ENCODE data around the gene AGBL4.

Gene AGBL4

DNA sequence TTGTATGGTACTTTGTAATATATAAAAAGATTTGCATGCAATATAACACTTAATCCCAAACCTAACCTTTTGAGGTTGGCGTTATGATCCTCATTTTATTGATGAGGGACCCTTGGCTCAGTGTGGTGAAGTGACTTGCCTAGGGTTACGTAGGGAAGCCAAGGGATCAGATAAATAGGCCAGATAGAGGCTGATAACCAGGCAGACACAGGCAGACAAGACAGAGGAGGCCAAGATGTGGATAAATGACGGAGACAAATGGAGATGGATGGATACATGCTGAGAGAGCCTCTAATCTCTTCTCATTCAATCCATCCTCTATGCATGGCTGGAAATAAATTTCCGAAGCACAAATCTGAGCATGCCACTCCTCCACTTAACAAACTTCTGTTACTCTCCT is 1414.9 kb downstream of the AGBL4 start:
- no peak overlapping the region for H3K4me3 ChIP-seq (ENCODE audit: low read length)
- TF ChIP-seq, protein P1, sequence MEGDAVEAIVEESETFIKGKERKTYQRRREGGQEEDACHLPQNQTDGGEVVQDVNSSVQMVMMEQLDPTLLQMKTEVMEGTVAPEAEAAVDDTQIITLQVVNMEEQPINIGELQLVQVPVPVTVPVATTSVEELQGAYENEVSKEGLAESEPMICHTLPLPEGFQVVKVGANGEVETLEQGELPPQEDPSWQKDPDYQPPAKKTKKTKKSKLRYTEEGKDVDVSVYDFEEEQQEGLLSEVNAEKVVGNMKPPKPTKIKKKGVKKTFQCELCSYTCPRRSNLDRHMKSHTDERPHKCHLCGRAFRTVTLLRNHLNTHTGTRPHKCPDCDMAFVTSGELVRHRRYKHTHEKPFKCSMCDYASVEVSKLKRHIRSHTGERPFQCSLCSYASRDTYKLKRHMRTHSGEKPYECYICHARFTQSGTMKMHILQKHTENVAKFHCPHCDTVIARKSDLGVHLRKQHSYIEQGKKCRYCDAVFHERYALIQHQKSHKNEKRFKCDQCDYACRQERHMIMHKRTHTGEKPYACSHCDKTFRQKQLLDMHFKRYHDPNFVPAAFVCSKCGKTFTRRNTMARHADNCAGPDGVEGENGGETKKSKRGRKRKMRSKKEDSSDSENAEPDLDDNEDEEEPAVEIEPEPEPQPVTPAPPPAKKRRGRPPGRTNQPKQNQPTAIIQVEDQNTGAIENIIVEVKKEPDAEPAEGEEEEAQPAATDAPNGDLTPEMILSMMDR (IDR thresholded peaks at IDR 0.05; ENCODE audit: insufficient read depth, low read depth, low read length, missing control alignments) = no peak
- DNase-seq (ENCODE audit: low read depth) = no peak

GRCh38 chr1:48603222-48603621 is 1420.5 kb downstream of the AGBL4 start:
- no peak overlapping the region for H3K4me3 ChIP-seq (ENCODE audit: low read length)
- TF ChIP-seq, protein P1 (IDR thresholded peaks at IDR 0.05; ENCODE audit: insufficient read depth, low read depth, low read length, missing control alignments) = no peak
- no peak for DNase-seq (ENCODE audit: low read depth)

DNA sequence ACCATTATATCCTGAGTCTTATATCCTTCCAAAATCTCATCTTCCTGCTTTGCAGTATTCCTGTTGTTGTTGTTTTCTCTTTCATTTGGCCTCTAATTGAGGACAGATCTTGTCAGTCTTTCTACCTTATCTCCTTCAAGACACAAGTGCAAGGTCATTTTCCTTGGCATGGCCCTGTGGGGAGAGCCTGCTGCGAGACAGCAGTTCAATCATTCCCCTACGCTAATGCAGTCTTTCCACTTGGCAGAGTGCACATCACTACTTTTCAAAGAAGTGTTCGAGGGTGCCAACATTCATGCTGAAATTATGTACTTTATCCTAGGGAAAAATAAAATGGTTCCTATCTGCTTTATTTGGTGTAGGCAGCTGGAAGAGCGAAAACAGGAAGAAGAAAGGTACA is 1421.4 kb downstream of the AGBL4 start:
- DNase-seq (ENCODE audit: low read depth) = no peak
- TF ChIP-seq, protein P1 (IDR thresholded peaks at IDR 0.05; ENCODE audit: insufficient read depth, low read depth, low read length, missing control alignments) = no peak
- no peak overlapping the region for H3K4me3 ChIP-seq (ENCODE audit: low read length)

DNA sequence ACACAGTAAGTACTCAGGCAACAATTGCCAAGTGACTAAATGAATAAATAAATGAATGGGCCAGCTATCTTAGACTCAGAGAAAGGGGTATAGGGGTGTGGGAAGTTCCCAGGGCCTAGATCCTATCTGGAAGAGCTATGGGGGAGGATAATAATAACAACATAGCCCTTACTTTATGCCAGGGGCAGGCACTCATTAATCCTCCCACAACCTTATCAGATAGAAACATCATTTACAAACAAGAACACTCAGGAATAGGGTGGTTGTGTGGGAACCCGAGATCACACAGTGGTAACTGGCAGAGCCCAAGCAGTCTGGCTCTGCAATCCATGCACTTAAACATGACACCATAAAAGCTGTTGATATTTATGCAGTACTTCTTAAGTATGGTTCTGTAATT is 1423.6 kb downstream of the AGBL4 start:
- TF ChIP-seq, protein P1 (IDR thresholded peaks at IDR 0.05; ENCODE audit: insufficient read depth, low read depth, low read length, missing control alignments) = no peak
- no peak for DNase-seq (ENCODE audit: low read depth)
- no peak overlapping the region for H3K4me3 ChIP-seq (ENCODE audit: low read length)

- H3K4me3 ChIP-seq (ENCODE audit: low read length) = no peak overlapping the region
- no peak for DNase-seq (ENCODE audit: low read depth)
- TF ChIP-seq, protein P1 (IDR thresholded peaks at IDR 0.05; ENCODE audit: insufficient read depth, low read depth, low read length, missing control alignments) = no peak
Measured at GRCh38 chr1:48597663-48598062, 1426.1 kb downstream of the AGBL4 start.

- no peak overlapping the region for H3K4me3 ChIP-seq (ENCODE audit: low read length)
- TF ChIP-seq, protein P1 (IDR thresholded peaks at IDR 0.05; ENCODE audit: insufficient read depth, low read depth, low read length, missing control alignments) = no peak
- DNase-seq (ENCODE audit: low read depth) = no peak
Measured at GRCh38 chr1:48596046-48596445, 1427.7 kb downstream of the AGBL4 start.

- TF ChIP-seq, protein P1 (IDR thresholded peaks at IDR 0.05; ENCODE audit: insufficient read depth, low read depth, low read length, missing control alignments) = no peak
- DNase-seq (ENCODE audit: low read depth) = no peak
- H3K4me3 ChIP-seq (ENCODE audit: low read length) = no peak overlapping the region
Measured at GRCh38 chr1:48595613-48596012, 1428.1 kb downstream of the AGBL4 start.
